GM12801 (cell line): Measurements from ENCODE around the gene SMIM45.

Source experiments
- CTCF ChIP-seq: IDR thresholded peaks from one replicate; pipeline ENCODE4 v1.5.1; 2011; ENCODE audit warnings: control low read depth; ENCODE audit not compliant: insufficient read length; ENCODE audit errors: extremely low read depth

SMIM45 gene

GRCh38 chr22:41934284-41935014 is 17.5 kb upstream of the SMIM45 start:
- TF ChIP-seq CTCF = no peak

- TF ChIP-seq CTCF = no peak
Observed at GRCh38 chr22:41935015-41935351, 17.0 kb upstream of the SMIM45 start.

GRCh38 chr22:41935509-41935908 is 16.4 kb upstream of the SMIM45 start:
- TF ChIP-seq CTCF = no peak

- no peak for TF ChIP-seq CTCF
Observed at GRCh38 chr22:41936894-41937169, 15.1 kb upstream of the SMIM45 start.

- TF ChIP-seq CTCF = no peak
Observed at GRCh38 chr22:41939981-41940831, 11.7 kb upstream of the SMIM45 start.

- no peak for TF ChIP-seq CTCF
Observed at GRCh38 chr22:41940832-41941765, 10.9 kb upstream of the SMIM45 start.

GRCh38 chr22:41943661-41944209 is 8.2 kb upstream of the SMIM45 start:
- no peak for TF ChIP-seq CTCF
